GM18526 (cell line): ENCODE results near the gene TATDN3.

Source experiments
- POLR2A ChIP-seq: IDR thresholded peaks from 3 replicates; pipeline ENCODE4 v1.6.1; 2011; ENCODE audit not compliant: insufficient read length; ENCODE audit errors: extremely low read depth

TATDN3 gene

GRCh38 chr1:212814537-212815334, 23.0 kb downstream of the TATDN3 start:
- TF ChIP-seq POLR2A, result no peak

- no peak for TF ChIP-seq POLR2A
Observed at GRCh38 chr1:212816567-212817278, 25.0 kb downstream of the TATDN3 start.

- no peak for TF ChIP-seq POLR2A
Observed at GRCh38 chr1:212819726-212820125, 28.0 kb downstream of the TATDN3 start.

GRCh38 chr1:212820969-212821368, 29.3 kb downstream of the TATDN3 start:
- TF ChIP-seq POLR2A, result no peak

- no peak for TF ChIP-seq POLR2A
Observed at GRCh38 chr1:212822956-212823355, 31.3 kb downstream of the TATDN3 start.

- TF ChIP-seq POLR2A, result no peak
Observed at GRCh38 chr1:212824201-212824600, 32.5 kb downstream of the TATDN3 start.

- TF ChIP-seq POLR2A, result no peak
Observed at GRCh38 chr1:212825798-212826452, 34.2 kb downstream of the TATDN3 start.

- TF ChIP-seq POLR2A, result no peak
Observed at GRCh38 chr1:212827171-212827776, 35.6 kb downstream of the TATDN3 start.

- no peak for TF ChIP-seq POLR2A
Observed at GRCh38 chr1:212827831-212828278, 36.2 kb downstream of the TATDN3 start.

GRCh38 chr1:212828395-212828794, 36.7 kb downstream of the TATDN3 start:
- no peak for TF ChIP-seq POLR2A

GRCh38 chr1:212838145-212838544, 46.5 kb downstream of the TATDN3 start:
- TF ChIP-seq POLR2A, result no peak

- TF ChIP-seq POLR2A, result no peak
Observed at GRCh38 chr1:212847549-212847948, 55.9 kb downstream of the TATDN3 start, which contains the start of gene SPATA45. Gene SPATA45 (minus strand): TSS chr1:212847649. CDS start chr1:212836149, 11,500 bp downstream.

GRCh38 chr1:212852105-212852688, 60.5 kb downstream of the TATDN3 start:
- no peak for TF ChIP-seq POLR2A

GRCh38 chr1:212853658-212854057, 62.0 kb downstream of the TATDN3 start:
- TF ChIP-seq POLR2A, result no peak

GRCh38 chr1:212856755-212857154, 65.1 kb downstream of the TATDN3 start:
- no peak for TF ChIP-seq POLR2A

GRCh38 chr1:212857992-212858460, 66.3 kb downstream of the TATDN3 start, which contains the start of gene FLVCR1:
Gene FLVCR1 (plus strand): TSS chr1:212858275. CDS start chr1:212858453, 178 bp downstream.
- peak; percentile 83 for TF ChIP-seq POLR2A
